Measurements from ENCODE around the gene PHKB.

- TF ChIP-seq, protein P1, sequence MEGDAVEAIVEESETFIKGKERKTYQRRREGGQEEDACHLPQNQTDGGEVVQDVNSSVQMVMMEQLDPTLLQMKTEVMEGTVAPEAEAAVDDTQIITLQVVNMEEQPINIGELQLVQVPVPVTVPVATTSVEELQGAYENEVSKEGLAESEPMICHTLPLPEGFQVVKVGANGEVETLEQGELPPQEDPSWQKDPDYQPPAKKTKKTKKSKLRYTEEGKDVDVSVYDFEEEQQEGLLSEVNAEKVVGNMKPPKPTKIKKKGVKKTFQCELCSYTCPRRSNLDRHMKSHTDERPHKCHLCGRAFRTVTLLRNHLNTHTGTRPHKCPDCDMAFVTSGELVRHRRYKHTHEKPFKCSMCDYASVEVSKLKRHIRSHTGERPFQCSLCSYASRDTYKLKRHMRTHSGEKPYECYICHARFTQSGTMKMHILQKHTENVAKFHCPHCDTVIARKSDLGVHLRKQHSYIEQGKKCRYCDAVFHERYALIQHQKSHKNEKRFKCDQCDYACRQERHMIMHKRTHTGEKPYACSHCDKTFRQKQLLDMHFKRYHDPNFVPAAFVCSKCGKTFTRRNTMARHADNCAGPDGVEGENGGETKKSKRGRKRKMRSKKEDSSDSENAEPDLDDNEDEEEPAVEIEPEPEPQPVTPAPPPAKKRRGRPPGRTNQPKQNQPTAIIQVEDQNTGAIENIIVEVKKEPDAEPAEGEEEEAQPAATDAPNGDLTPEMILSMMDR (IDR thresholded peaks at IDR 0.05) = no peak
- TF ChIP-seq POLR2A (IDR thresholded peaks at IDR 0.05) = no peak
Observed at GRCh38 chr16:47475786-47476185, 14.7 kb downstream of the PHKB start.

Data from uterus (tissue), 2 donors.